IMR-90 (cell line): Measurements from ENCODE around the gene PAX5. TPM values are rescaled to one million over a fixed set of nuclear protein-coding genes. Genes with fewer than 3 reads are reported as not detected.

ENCODE experiments used
- ATAC-seq: fragments of 200-7000 bp; cut with Tn5 transposase; 2 replicates; pipeline ENCODE4 v1.9.1; 2020; ENCODE audit warnings: low read depth, mild to moderate bottlenecking, moderate library complexity
- BruUV-seq: library from RNA; stranded (reverse); fragments of 400-500 nt; replicated peaks from 2 replicates; lab custom pipeline; 2021; lab: Mats Ljungman, UMichigan
- CTCF ChIA-PET: fragments of 300-600 bp; formaldehyde crosslinking; extraction: SDS; loops from one replicate; lab custom pipeline; 2021; ENCODE audit warnings: antibody characterized with exemption; lab: Yijun Ruan, JAX
- POLR2A ChIA-PET: fragments of 300-600 bp; sonication (Branson Sonifier 250); formaldehyde crosslinking; loops from one replicate; lab custom pipeline; 2022; ENCODE audit warnings: antibody characterized with exemption; ENCODE audit not compliant: unreplicated experiment; lab: Charles Lee
- DNase-seq: peaks from one replicate; pipeline ENCODE4 v3.0.0; 2013
- H2AFZ ChIP-seq: replicated peaks from 2 replicates; pipeline ENCODE3; 2013; ENCODE audit warnings: low read length, mild to moderate bottlenecking; ENCODE audit not compliant: poor library complexity
- H2AK5ac ChIP-seq: 2 replicates; pipeline ENCODE4 v1.6.1; 2013; ENCODE audit warnings: low read depth, low read length, inconsistent platforms
- H2AK9ac ChIP-seq: replicated peaks from 2 replicates; pipeline ENCODE3; 2013; ENCODE audit warnings: mild to moderate bottlenecking, low read depth, low read length, moderate library complexity; ENCODE audit not compliant: poor library complexity
- H2BK120ac ChIP-seq: 2 replicates; pipeline ENCODE4 v1.6.1; 2013; ENCODE audit warnings: low read depth, low read length, inconsistent platforms
- H2BK15ac ChIP-seq: 3 replicates; pipeline ENCODE4 v1.6.1; 2013; ENCODE audit warnings: low read depth, low read length, inconsistent platforms
- H2BK20ac ChIP-seq: 2 replicates; pipeline ENCODE4 v1.6.1; 2013; ENCODE audit warnings: low read depth, mild to moderate bottlenecking, inconsistent platforms, low read length, moderate library complexity
- H2BK5ac ChIP-seq: 2 replicates; pipeline ENCODE4 v1.6.1; 2013; ENCODE audit warnings: mild to moderate bottlenecking, low read depth, low read length, inconsistent platforms; ENCODE audit not compliant: poor library complexity, severe bottlenecking
- H3K14ac ChIP-seq: replicated peaks from 2 replicates; pipeline ENCODE4 v1.6.1; 2013; ENCODE audit warnings: low read depth, low read length, inconsistent platforms
- H3K18ac ChIP-seq: 2 replicates; pipeline ENCODE4 v1.6.1; 2013; ENCODE audit warnings: low read depth, low read length, control low read depth
- H3K23ac ChIP-seq: 2 replicates; pipeline ENCODE4 v1.6.1; 2013; ENCODE audit warnings: low read depth, low read length, inconsistent platforms
- H3K27ac ChIP-seq: 2 replicates; pipeline ENCODE4 v1.5.1; 2013; ENCODE audit warnings: mild to moderate bottlenecking, control low read depth, low read length; ENCODE audit not compliant: insufficient read depth
- H3K27me3 ChIP-seq: 2 replicates; pipeline ENCODE4 v1.6.1; 2013; ENCODE audit warnings: low read length; ENCODE audit not compliant: control insufficient read depth, insufficient read depth
- H3K36me3 ChIP-seq: 2 replicates; pipeline ENCODE4 v1.6.1; 2013; ENCODE audit warnings: low read length, mixed read lengths; ENCODE audit not compliant: control insufficient read depth, insufficient read depth
- H3K4ac ChIP-seq: 2 replicates; pipeline ENCODE4 v1.6.1; 2013; ENCODE audit warnings: low read depth, low read length, inconsistent platforms
- H3K4me1 ChIP-seq: 2 replicates; pipeline ENCODE4 v1.6.1; 2013; ENCODE audit warnings: low read length, mixed read lengths; ENCODE audit not compliant: control insufficient read depth, insufficient read depth
- H3K4me2 ChIP-seq: 2 replicates; pipeline ENCODE4 v1.6.1; 2013; ENCODE audit warnings: low read depth, mild to moderate bottlenecking, control low read depth, low read length, moderate library complexity
- H3K4me3 ChIP-seq: 2 replicates; pipeline ENCODE4 v1.5.1; 2013; ENCODE audit warnings: low read depth, mild to moderate bottlenecking, control low read depth, low read length, moderate library complexity; ENCODE audit not compliant: insufficient read depth
- H3K56ac ChIP-seq: 2 replicates; pipeline ENCODE4 v1.6.1; 2013; ENCODE audit warnings: low read length, inconsistent platforms; ENCODE audit not compliant: insufficient read depth; ENCODE audit errors: extremely low read depth
- H3K79me1 ChIP-seq, 2 experiments: 2 replicates each; pipeline ENCODE4 v1.6.1; 2013; ENCODE audit warnings: low read length in 2 of 2, inconsistent platforms in 1 of 2, low read depth in 1 of 2
- H3K9ac ChIP-seq: 2 replicates; pipeline ENCODE4 v1.6.1; 2013; ENCODE audit warnings: low read depth, low read length, control low read depth
- H3K9me1 ChIP-seq: 2 replicates; pipeline ENCODE4 v1.6.1; 2013; ENCODE audit warnings: low read length, inconsistent platforms; ENCODE audit not compliant: insufficient read depth
- H3K9me3 ChIP-seq: 2 replicates; pipeline ENCODE4 v1.6.1; 2013; ENCODE audit warnings: low read length; ENCODE audit not compliant: control insufficient read depth, insufficient read depth
- H4K20me1 ChIP-seq: 2 replicates; pipeline ENCODE4 v1.6.1; 2013; ENCODE audit warnings: low read length, inconsistent platforms; ENCODE audit not compliant: insufficient read depth
- H4K5ac ChIP-seq: 2 replicates; pipeline ENCODE4 v1.6.1; 2013; ENCODE audit warnings: mild to moderate bottlenecking, low read depth, low read length, control low read depth
- H4K8ac ChIP-seq, 2 experiments: 2 replicates each; pipeline ENCODE4 v1.6.1; 2013; ENCODE audit warnings: low read depth in 2 of 2, low read length in 2 of 2, control low read depth in 1 of 2, inconsistent platforms in 1 of 2
- H4K91ac ChIP-seq: 2 replicates; pipeline ENCODE4 v1.6.1; 2013; ENCODE audit warnings: low read depth, low read length, inconsistent platforms; ENCODE audit not compliant: insufficient read depth
- BHLHE40 ChIP-seq: fragments of 150-350 bp; IDR thresholded peaks from 2 replicates; pipeline ENCODE4 v1.6.1; 2016; ENCODE audit warnings: mild to moderate bottlenecking, low read depth, low read length
- CEBPB ChIP-seq: IDR thresholded peaks from 2 replicates; pipeline ENCODE4 v1.6.1; 2012; ENCODE audit warnings: low read depth, low read length, improper control_type of control experiment
- CHD1 ChIP-seq: IDR thresholded peaks from 2 replicates; pipeline ENCODE4 v1.6.1; 2012; ENCODE audit warnings: low read depth, low read length, improper control_type of control experiment
- FOS ChIP-seq: fragments of 150-350 bp; IDR thresholded peaks from 2 replicates; pipeline ENCODE4 v1.6.1; 2016; ENCODE audit warnings: low read depth, low read length
- MXI1 ChIP-seq: IDR thresholded peaks from 2 replicates; pipeline ENCODE4 v1.6.1; 2012; ENCODE audit warnings: low read depth, mild to moderate bottlenecking, low read length, moderate library complexity, borderline replicate concordance
- POLR2A ChIP-seq: IDR thresholded peaks from 2 replicates; pipeline ENCODE4 v1.6.1; 2012; ENCODE audit warnings: mild to moderate bottlenecking, low read depth, low read length
- RAD21 ChIP-seq: IDR thresholded peaks from 2 replicates; pipeline ENCODE4 v1.6.1; 2012; ENCODE audit warnings: low read length, improper control_type of control experiment
- RCOR1 ChIP-seq: IDR thresholded peaks from 2 replicates; pipeline ENCODE4 v1.6.1; 2012; ENCODE audit warnings: mild to moderate bottlenecking, low read length, improper control_type of control experiment; ENCODE audit not compliant: insufficient replicate concordance
- WGBS, 2 experiments: methylation state at CpG; one replicate each; pipeline versions ENCODE4 v1.1.5 to v1.1.7; 2013; ENCODE audit warnings: missing lambda C conversion rate in 2 of 2; ENCODE audit not compliant: insufficient read length in 1 of 2; ENCODE audit errors: extremely low coverage in 2 of 2; 5-methylcytosine and 5-hydroxymethylcytosine counted together
- dilution Hi-C: fragments of 300-500 bp; cut with HindIII; formaldehyde crosslinking; loops from one replicate; pipeline ENCODE4 v1.14.3; 2018; ENCODE audit warnings: low sequenced_read_pairs; ENCODE audit not compliant: unreplicated experiment
- in situ Hi-C: fragments of 300-500 bp; cut with MboI; formaldehyde crosslinking; loops from 3 replicates; pipeline ENCODE4 v1.14.3; 2019; ENCODE audit warnings: low sequenced_read_pairs, inconsistent platforms, mixed read lengths
- intact Hi-C: fragments of 100-400 bp; cut with micrococcal nuclease; formaldehyde crosslinking; loops from 2 replicates; pipeline ENCODE4 v1.10.0; 2022
- polyA plus RNA-seq, 3 experiments: library from polyadenylated mRNA; depleted of rRNA; stranded (reverse); fragments of >200 nt; gene quantifications; 2 replicates each; pipeline ENCODE4 v1.2.3, GENCODE V29; 2012; ENCODE audit warnings: low replicate concordance in 1 of 3
- total RNA-seq: library from RNA; depleted of rRNA; stranded (reverse); fragments of >200 nt; gene quantifications from 2 replicates; pipeline ENCODE4 v1.2.3, GENCODE V29; 2012
- TF ChIP-seq, protein P1 (sequence below): fragments of 150-350 bp; IDR thresholded peaks from 2 replicates; pipeline ENCODE4 v1.6.1; 2017; ENCODE audit warnings: mild to moderate bottlenecking, antibody characterized with exemption, low read length, low read depth
- TF ChIP-seq, protein P2 (sequence below): conservative IDR thresholded peaks from 2 replicates; pipeline ENCODE4 v1.5.1; 2012; ENCODE audit warnings: mild to moderate bottlenecking, low read depth, low read length, improper control_type of control experiment

The PAX5 gene
- total and polyA plus RNA-seq, 2 of the 4 experiments (the other 2 are of a cell fraction), result not detected

DNA sequence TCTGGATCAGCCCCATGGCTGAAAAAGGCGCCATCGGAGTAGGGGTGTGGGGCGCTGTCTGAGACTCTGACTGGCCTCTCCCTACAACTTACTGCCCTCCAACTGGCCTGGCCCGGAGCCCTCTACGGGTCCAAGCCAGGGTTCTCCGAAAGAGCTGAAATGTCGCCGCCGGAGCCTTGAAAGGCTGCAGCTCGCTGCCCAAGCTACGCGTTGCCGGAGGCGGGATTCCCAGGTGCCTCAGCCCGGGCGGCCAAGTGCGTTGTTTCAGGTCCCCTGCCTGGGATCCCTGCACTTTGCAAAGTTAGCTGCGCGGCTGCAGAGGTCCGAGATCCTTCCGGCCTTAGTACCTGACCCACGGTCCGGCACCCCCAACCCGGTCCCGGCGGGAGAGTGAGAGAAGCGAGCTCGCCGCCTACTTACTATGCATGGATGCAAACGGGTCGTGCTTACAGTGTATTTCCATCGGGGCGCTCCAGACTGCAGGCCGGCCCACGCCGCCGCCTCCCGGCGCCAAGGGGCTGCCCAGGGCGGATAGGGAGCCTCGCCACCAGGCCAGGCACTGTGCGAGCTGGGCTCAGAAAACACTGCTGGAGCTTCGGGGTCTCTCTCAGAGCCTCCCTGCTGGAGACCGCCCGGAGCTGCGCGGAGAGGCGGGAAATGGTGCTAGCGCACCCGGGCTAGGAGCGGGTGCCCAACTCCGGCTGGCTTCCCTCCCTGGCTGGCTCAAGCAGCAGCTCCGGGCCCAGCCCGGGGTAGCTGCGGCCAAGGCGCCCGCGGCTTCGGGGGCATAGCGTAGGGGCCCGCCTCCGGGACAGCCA, 7.7 kb downstream of the PAX5 start:
- H3K4me3 ChIP-seq, result no peak overlapping the region
- H2AK5ac ChIP-seq, result no peak overlapping the region
- H2BK5ac ChIP-seq, result no peak overlapping the region
- no peak overlapping the region for H4K91ac ChIP-seq
- no peaks in the 10 kb centered on the region for H3K9me1 ChIP-seq
- no peaks in the 10 kb centered on the region for H3K36me3 ChIP-seq
- ATAC-seq, result no peak
- H4K5ac ChIP-seq, result no peak overlapping the region
- H2BK15ac ChIP-seq, result no peak overlapping the region
- no peak overlapping the region for H2AK9ac ChIP-seq
- WGBS, 2 experiments, result 5% methylated on average over 28 of the region's 62 CpGs; no CpG with 5 or more reads in 1 of the 2 experiments
- no peak overlapping the region for H3K9ac ChIP-seq
- no peak overlapping the region for H3K4me2 ChIP-seq
- no peak overlapping the region for H2BK20ac ChIP-seq
- no peaks in the 10 kb centered on the region for H3K79me1 ChIP-seq
- no peak overlapping the region for H2AFZ ChIP-seq
- peaks cover 96% of the 10 kb centered on the region for H3K27me3 ChIP-seq
- peaks cover 8% of the 10 kb centered on the region; the same call in 1 of the 2 replicates for H4K20me1 ChIP-seq
- no peak overlapping the region for H2BK120ac ChIP-seq
- in situ Hi-C loops (no loop called here), intact Hi-C loops (no loop called here), dilution Hi-C loops (no loop called here)
- TF ChIP-seq CHD1 (no peak), RCOR1 (no peak), FOS (no peak), BHLHE40 (no peak), CEBPB (no peak), RAD21 (no peak), POLR2A (no peak), MXI1 (no peak)
- TF ChIP-seq, protein P1, sequence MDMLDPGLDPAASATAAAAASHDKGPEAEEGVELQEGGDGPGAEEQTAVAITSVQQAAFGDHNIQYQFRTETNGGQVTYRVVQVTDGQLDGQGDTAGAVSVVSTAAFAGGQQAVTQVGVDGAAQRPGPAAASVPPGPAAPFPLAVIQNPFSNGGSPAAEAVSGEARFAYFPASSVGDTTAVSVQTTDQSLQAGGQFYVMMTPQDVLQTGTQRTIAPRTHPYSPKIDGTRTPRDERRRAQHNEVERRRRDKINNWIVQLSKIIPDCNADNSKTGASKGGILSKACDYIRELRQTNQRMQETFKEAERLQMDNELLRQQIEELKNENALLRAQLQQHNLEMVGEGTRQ, result no peak
- TF ChIP-seq, protein P2, sequence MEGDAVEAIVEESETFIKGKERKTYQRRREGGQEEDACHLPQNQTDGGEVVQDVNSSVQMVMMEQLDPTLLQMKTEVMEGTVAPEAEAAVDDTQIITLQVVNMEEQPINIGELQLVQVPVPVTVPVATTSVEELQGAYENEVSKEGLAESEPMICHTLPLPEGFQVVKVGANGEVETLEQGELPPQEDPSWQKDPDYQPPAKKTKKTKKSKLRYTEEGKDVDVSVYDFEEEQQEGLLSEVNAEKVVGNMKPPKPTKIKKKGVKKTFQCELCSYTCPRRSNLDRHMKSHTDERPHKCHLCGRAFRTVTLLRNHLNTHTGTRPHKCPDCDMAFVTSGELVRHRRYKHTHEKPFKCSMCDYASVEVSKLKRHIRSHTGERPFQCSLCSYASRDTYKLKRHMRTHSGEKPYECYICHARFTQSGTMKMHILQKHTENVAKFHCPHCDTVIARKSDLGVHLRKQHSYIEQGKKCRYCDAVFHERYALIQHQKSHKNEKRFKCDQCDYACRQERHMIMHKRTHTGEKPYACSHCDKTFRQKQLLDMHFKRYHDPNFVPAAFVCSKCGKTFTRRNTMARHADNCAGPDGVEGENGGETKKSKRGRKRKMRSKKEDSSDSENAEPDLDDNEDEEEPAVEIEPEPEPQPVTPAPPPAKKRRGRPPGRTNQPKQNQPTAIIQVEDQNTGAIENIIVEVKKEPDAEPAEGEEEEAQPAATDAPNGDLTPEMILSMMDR, result no peak
- H3K18ac ChIP-seq, result no peak overlapping the region
- H3K56ac ChIP-seq, result no peak overlapping the region
- no peak overlapping the region for H4K8ac ChIP-seq
- peaks cover 3% of the 10 kb centered on the region; the same call in 1 of the 2 replicates for H3K4me1 ChIP-seq
- no peak overlapping the region for H3K4ac ChIP-seq
- ChIA-PET POLR2A (no interaction called here), CTCF (interaction anchor here (0.5 kb wide), 1 partner anchor 319 kb away, joined by 5 read pairs; no protein-coding TSS in a partner anchor)
- H3K23ac ChIP-seq, result no peak overlapping the region
- no TSS peak for BruUV-seq
- DNase-seq, result no peak
- H3K27ac ChIP-seq, result no peak overlapping the region
- H3K9me3 ChIP-seq, result peaks cover 7% of the 10 kb centered on the region; the same call in 1 of the 2 replicates
- H3K14ac ChIP-seq, result no peak overlapping the region
